H1 (cell line): ENCODE measurements around the gene COPZ2. TPM values are rescaled to one million over a fixed set of nuclear protein-coding genes. Genes with fewer than 3 reads are reported as not detected.

Experiments
- CTCF ChIA-PET: fragments of 300-600 bp; sonication (Branson Sonifier 250); formaldehyde crosslinking; loops from one replicate; lab custom pipeline; 2021; ENCODE audit not compliant: partially characterized antibody; lab: Charles Lee
- POLR2A ChIA-PET: fragments of 300-600 bp; sonication (Branson Sonifier 250); formaldehyde crosslinking; loops from one replicate; lab custom pipeline; 2021; ENCODE audit warnings: inconsistent platforms; ENCODE audit not compliant: partially characterized antibody; lab: Charles Lee
- DNase-seq, 2 experiments: peaks; one replicate each; pipeline versions ENCODE4 v3.0.0 to v3.0.0-alpha.2; 2010 to 2022; ENCODE audit warnings: low spot score in 2 of 2, low read depth in 1 of 2, mixed read lengths in 1 of 2
- FAIRE-seq: peaks from 2 replicates; lab custom pipeline; 2011; peaks lifted over from hg19 to GRCh38; lab: Jason Lieb, UNC
- H2AFZ ChIP-seq: 2 replicates; pipeline ENCODE4 v1.8.1; 2012; ENCODE audit warnings: low read length, inconsistent platforms
- H2AK5ac ChIP-seq: 2 replicates; pipeline ENCODE4 v1.6.1; 2013; ENCODE audit warnings: low read depth, low read length
- H2BK120ac ChIP-seq: replicated peaks from 2 replicates; pipeline ENCODE3; 2013; ENCODE audit warnings: low read depth, low read length, inconsistent platforms
- H2BK12ac ChIP-seq: 2 replicates; pipeline ENCODE4 v1.6.1; 2013; ENCODE audit warnings: low read depth, low read length
- H2BK15ac ChIP-seq: 2 replicates; pipeline ENCODE4 v1.6.1; 2013; ENCODE audit warnings: low read length
- H2BK20ac ChIP-seq: 2 replicates; pipeline ENCODE4 v1.6.1; 2013; ENCODE audit warnings: low read length
- H2BK5ac ChIP-seq: 2 replicates; pipeline ENCODE4 v1.6.1; 2013; ENCODE audit warnings: low read depth, low read length
- H3K14ac ChIP-seq: 2 replicates; pipeline ENCODE4 v1.6.1; 2013; ENCODE audit warnings: inconsistent platforms; ENCODE audit not compliant: insufficient read length
- H3K18ac ChIP-seq: 2 replicates; pipeline ENCODE4 v1.6.1; 2013; ENCODE audit warnings: low read length; ENCODE audit errors: extremely low read depth
- H3K23ac ChIP-seq: 2 replicates; pipeline ENCODE4 v1.6.1; 2013; ENCODE audit warnings: inconsistent platforms; ENCODE audit not compliant: insufficient read length
- H3K23me2 ChIP-seq: 2 replicates; pipeline ENCODE4 v1.6.1; 2013; ENCODE audit warnings: low read depth, low read length
- H3K27ac ChIP-seq: 2 replicates; pipeline ENCODE4 v1.6.1; 2011; ENCODE audit warnings: low read depth, low read length, inconsistent platforms
- H3K27me3 ChIP-seq, 4 experiments: replicated peaks in 1 of 4; 1 replicate in 1 of 4; 2 replicates in 3 of 4; pipeline versions ENCODE4 v1.6.1 to v1.8.1; 2011 to 2013; ENCODE audit warnings: low read length in 3 of 4, mild to moderate bottlenecking in 3 of 4, inconsistent platforms in 2 of 4, mixed read lengths in 2 of 4, moderate library complexity in 1 of 4; ENCODE audit not compliant: control insufficient read depth in 3 of 4, insufficient read depth in 3 of 4; ENCODE audit errors: extremely low read depth in 1 of 4
- H3K36me3 ChIP-seq, 4 experiments: 2 replicates each; pipeline versions ENCODE4 v1.6.1 to v1.8.1; 2011 to 2013; ENCODE audit warnings: mild to moderate bottlenecking in 4 of 4, low read length in 3 of 4, moderate library complexity in 2 of 4, control low read depth in 1 of 4, inconsistent platforms in 1 of 4; ENCODE audit not compliant: insufficient read depth in 4 of 4, control insufficient read depth in 2 of 4
- H3K4ac ChIP-seq: replicated peaks from 2 replicates; pipeline ENCODE3; 2013; ENCODE audit warnings: low read length, low read depth, mixed read lengths, inconsistent platforms; ENCODE audit not compliant: insufficient read length
- H3K4me1 ChIP-seq, 4 experiments: replicated peaks in 1 of 4; 1 replicate in 1 of 4; 2 replicates in 3 of 4; pipeline versions ENCODE4 v1.6.1 to v1.8.1; 2011 to 2013; ENCODE audit warnings: low read length in 3 of 4, inconsistent platforms in 2 of 4, mixed read lengths in 1 of 4; ENCODE audit not compliant: insufficient read depth in 4 of 4, control insufficient read depth in 3 of 4
- H3K4me2 ChIP-seq, 2 experiments: 2 replicates each; pipeline versions ENCODE4 v1.6.1 to v1.8.1; 2011 to 2013; ENCODE audit warnings: low read depth in 2 of 2, low read length in 2 of 2, control low read depth in 1 of 2, inconsistent platforms in 1 of 2, mild to moderate bottlenecking in 1 of 2; ENCODE audit not compliant: insufficient read depth in 1 of 2
- H3K4me3 ChIP-seq, 4 experiments: fragments of 200-600, 300-600 bp in 1 of 4; sonication (generic), shearing (Covaris generic), sonication (Bioruptor Twin) in 1 of 4; 2 replicates each; pipeline versions ENCODE4 v1.5.1 to v1.8.1; 2011 to 2016; ENCODE audit warnings: low read length in 4 of 4, low read depth in 3 of 4, control low read depth in 2 of 4, inconsistent platforms in 2 of 4, mild to moderate bottlenecking in 2 of 4, mixed read lengths in 1 of 4, moderate library complexity in 1 of 4; ENCODE audit not compliant: insufficient read depth in 2 of 4; ENCODE audit errors: extremely low read depth in 1 of 4
- H3K56ac ChIP-seq: replicated peaks from 2 replicates; pipeline ENCODE3; 2013; ENCODE audit warnings: low read depth, mild to moderate bottlenecking, mixed read lengths, low read length, inconsistent platforms; ENCODE audit not compliant: insufficient read length
- H3K79me1 ChIP-seq: 2 replicates; pipeline ENCODE4 v1.6.1; 2013; ENCODE audit warnings: low read depth, low read length, control low read depth
- H3K79me2 ChIP-seq, 2 experiments: 2 replicates each; pipeline versions ENCODE4 v1.6.1 to v1.8.1; 2012 to 2013; ENCODE audit warnings: low read length in 2 of 2, mild to moderate bottlenecking in 2 of 2, inconsistent platforms in 1 of 2; ENCODE audit not compliant: insufficient read depth in 2 of 2, control insufficient read depth in 1 of 2
- H3K9ac ChIP-seq, 4 experiments: replicated peaks in 1 of 4; 1 replicate in 1 of 4; 2 replicates in 3 of 4; pipeline versions ENCODE4 v1.6.1 to v1.8.1; 2011 to 2013; ENCODE audit warnings: low read depth in 3 of 4, low read length in 3 of 4, control low read depth in 2 of 4, mild to moderate bottlenecking in 2 of 4, moderate library complexity in 2 of 4, inconsistent platforms in 1 of 4; ENCODE audit errors: extremely low read depth in 1 of 4
- H3K9me3 ChIP-seq, 2 experiments: 2 replicates each; pipeline versions ENCODE4 v1.6.1 to v1.8.1; 2012 to 2013; ENCODE audit warnings: mild to moderate bottlenecking in 2 of 2, moderate library complexity in 2 of 2, control low read depth in 1 of 2, inconsistent platforms in 1 of 2, low read depth in 1 of 2, low read length in 1 of 2, mixed read lengths in 1 of 2; ENCODE audit not compliant: insufficient read depth in 2 of 2
- H4K20me1 ChIP-seq, 2 experiments: replicated peaks in 1 of 2; 2 replicates each; pipeline versions ENCODE3 to v1.8.1; 2011 to 2013; ENCODE audit warnings: inconsistent platforms in 2 of 2, low read length in 2 of 2, mild to moderate bottlenecking in 1 of 2; ENCODE audit not compliant: insufficient read depth in 2 of 2, control insufficient read depth in 1 of 2
- H4K5ac ChIP-seq: 2 replicates; pipeline ENCODE4 v1.6.1; 2013; ENCODE audit warnings: low read length, low read depth, mixed read lengths, inconsistent platforms; ENCODE audit not compliant: insufficient read length
- H4K8ac ChIP-seq: 2 replicates; pipeline ENCODE4 v1.8.0; 2013; ENCODE audit warnings: mild to moderate bottlenecking, moderate library complexity, low read length, inconsistent platforms; ENCODE audit not compliant: insufficient read depth; ENCODE audit errors: extremely low read depth
- H4K91ac ChIP-seq: replicated peaks from 2 replicates; pipeline ENCODE3; 2013; ENCODE audit warnings: low read length, mixed read lengths, inconsistent platforms; ENCODE audit not compliant: insufficient read length
- ASH2L ChIP-seq: fragments of 200-600, 300-600 bp; sonication (generic); IDR thresholded peaks from one replicate; pipeline ENCODE4 v1.7.1; 2017; ENCODE audit warnings: low read length
- CHD2 ChIP-seq: IDR thresholded peaks from 2 replicates; pipeline ENCODE4 v1.6.1; 2012; ENCODE audit warnings: low read length, improper control_type of control experiment
- CREB1 ChIP-seq: IDR thresholded peaks from 2 replicates; pipeline ENCODE4 v1.6.1; 2012; ENCODE audit warnings: inconsistent platforms
- CTBP2 ChIP-seq: IDR thresholded peaks from 2 replicates; pipeline ENCODE4 v1.7.0; 2011; ENCODE audit warnings: borderline replicate concordance, mild to moderate bottlenecking, moderate library complexity, mixed read lengths, low read length; ENCODE audit not compliant: insufficient read depth, insufficient read length
- EGR1 ChIP-seq: IDR thresholded peaks from 2 replicates; pipeline ENCODE4 v1.6.1; 2011; ENCODE audit warnings: low read depth, low read length, borderline replicate concordance
- HDAC2 ChIP-seq, 2 experiments: fragments of 300-600 bp in 1 of 2; sonication (generic) in 1 of 2; IDR thresholded peaks; 2 replicates each; pipeline ENCODE4 v1.6.1; 2011 to 2012; ENCODE audit warnings: low read depth in 2 of 2, low read length in 2 of 2, mild to moderate bottlenecking in 2 of 2, moderate library complexity in 2 of 2, borderline replicate concordance in 1 of 2, inconsistent platforms in 1 of 2
- KDM1A ChIP-seq: fragments of 200-600, 300-600 bp; sonication (generic); IDR thresholded peaks from 2 replicates; pipeline ENCODE4 v1.7.1; 2016; ENCODE audit warnings: mild to moderate bottlenecking, low read length, borderline replicate concordance
- PHF8 ChIP-seq: fragments of 200-600 bp; sonication (generic); conservative IDR thresholded peaks from 2 replicates; pipeline ENCODE4 v1.7.1; 2012; ENCODE audit warnings: low read depth, mild to moderate bottlenecking, inconsistent platforms, low read length, moderate library complexity
- POLR2AphosphoS5 ChIP-seq: IDR thresholded peaks from 2 replicates; pipeline ENCODE4 v1.6.1; 2011; ENCODE audit warnings: low read depth, low read length
- RBBP5 ChIP-seq: IDR thresholded peaks from 2 replicates; pipeline ENCODE4 v1.7.1; 2012; ENCODE audit warnings: low read depth, mild to moderate bottlenecking, inconsistent platforms, low read length, moderate library complexity, borderline replicate concordance
- SP2 ChIP-seq: IDR thresholded peaks from 2 replicates; pipeline ENCODE4 v1.6.1; 2012; ENCODE audit warnings: mild to moderate bottlenecking, low read length, inconsistent platforms
- SUZ12 ChIP-seq: fragments of 200-600 bp; sonication (generic); IDR thresholded peaks from 2 replicates; pipeline ENCODE4 v1.6.1; 2012; ENCODE audit warnings: mild to moderate bottlenecking, inconsistent platforms, low read length, moderate library complexity, mixed read lengths
- TBP ChIP-seq: IDR thresholded peaks from 2 replicates; pipeline ENCODE4 v1.6.1; 2011; ENCODE audit warnings: low read depth, low read length, improper control_type of control experiment
- YY1 ChIP-seq: IDR thresholded peaks from 2 replicates; pipeline ENCODE4 v1.6.1; 2011; ENCODE audit warnings: low read depth, mild to moderate bottlenecking, low read length
- WGBS, 2 experiments: shearing (Covaris generic) in 1 of 2; methylation state at CpG; one replicate each; pipeline versions ENCODE4 v1.1.6 to v1.1.7; 2013 to 2015; ENCODE audit warnings: low lambda C conversion rate in 2 of 2, mixed read lengths in 2 of 2, inconsistent platforms in 1 of 2, low coverage in 1 of 2, missing lambda C conversion rate in 1 of 2; ENCODE audit not compliant: insufficient replicate concordance in 2 of 2, insufficient coverage in 1 of 2, insufficient read length in 1 of 2; ENCODE audit errors: extremely low coverage in 1 of 2, missing lambda C conversion rate in 1 of 2; 5-methylcytosine and 5-hydroxymethylcytosine counted together
- polyA plus RNA-seq, 7 experiments: library from polyadenylated mRNA; depleted of rRNA in 3 of 7; stranded (reverse) in 5 of 7; unstranded in 2 of 7; fragments of >200 nt in 5 of 7; fragments of 200-250 nt in 2 of 7; gene quantifications; 1 replicate in 5 of 7; 2 replicates in 1 of 7; 4 replicates in 1 of 7; pipeline versions ENCODE4 v1.2.1 to v1.2.3, GENCODE V29; 2011 to 2013; ENCODE audit warnings: missing spikeins in 2 of 7, mixed read lengths in 2 of 7
- total RNA-seq: library from RNA; stranded (reverse); fragmentation: NEBNext Ultra II Directional; extraction: Animal tissue kit (Norgen Biotek cat#: 25700); gene quantifications from 2 replicates; pipeline ENCODE4 v1.2.1, GENCODE V29; 2021

Gene COPZ2
- total and polyA plus RNA-seq, 2 of the 8 experiments (the other 6 are each of a cell fraction or from before 2014, with no cell fraction given), result 0.24 TPM; not detected in 1

GRCh38 chr17:47996201-47996600 is 41.4 kb downstream of the COPZ2 start:
- H3K36me3 ChIP-seq, result no peaks in the 10 kb centered on the region
- FAIRE-seq (no peak), DNase-seq (no peak)
- H3K27me3 ChIP-seq, result no peaks in the 10 kb centered on the region
- no peak overlapping the region for H3K56ac ChIP-seq
- 88% methylated on average over 9 of the region's 9 CpGs; no CpG with 5 or more reads in 1 of the 2 experiments for WGBS, 2 experiments
- H2BK12ac ChIP-seq, result peak overlapping the region; percentile 22; the same call in 1 of the 2 replicates
- peak overlapping the region; percentile 79; the same call in 1 of the 2 replicates for H3K18ac ChIP-seq
- ChIA-PET CTCF (interaction anchor here (0.9 to 27.8 kb wide), 11 partner anchors 8 to 153 kb away, joined by 3 to 493 read pairs (median 7); partner anchors contain the start of genes PNPO and PRR15L), POLR2A (interaction anchor here (0.8 to 3.1 kb wide), 5 partner anchors 10 to 52 kb away, joined by 3 to 12 read pairs (median 8); partner anchors contain the start of gene NFE2L1)
- H2AK5ac ChIP-seq, result no peak overlapping the region
- H4K20me1 ChIP-seq, result no peaks in the 10 kb centered on the region
- no peak overlapping the region for H3K9ac ChIP-seq
- H3K79me2 ChIP-seq, result no peaks in the 10 kb centered on the region
- no peak overlapping the region for H3K4ac ChIP-seq
- H3K9me3 ChIP-seq, result no peaks in the 10 kb centered on the region
- peaks cover 10 to 27% (median 19%) of the 10 kb centered on the region in 4 experiments for H3K4me1 ChIP-seq
- H4K91ac ChIP-seq, result no peak overlapping the region
- H2BK5ac ChIP-seq, result no peak overlapping the region
- no peak overlapping the region for H2AFZ ChIP-seq
- no peak overlapping the region for H3K14ac ChIP-seq
- H3K23me2 ChIP-seq, result no peaks in the 10 kb centered on the region
- H4K5ac ChIP-seq, result no peak overlapping the region
- H3K79me1 ChIP-seq, result no peaks in the 10 kb centered on the region
- no peak overlapping the region; the same call in 1 of the 2 replicates for H2BK20ac ChIP-seq
- H3K23ac ChIP-seq, result no peak overlapping the region
- no peak overlapping the region for H3K27ac ChIP-seq
- H3K4me2 ChIP-seq, result no peak overlapping the region
- no peak overlapping the region for H2BK120ac ChIP-seq
- no peak overlapping the region for H3K4me3 ChIP-seq
- H4K8ac ChIP-seq, result no peak overlapping the region
- H2BK15ac ChIP-seq, result no peak overlapping the region; the same call in 1 of the 2 replicates
- TF ChIP-seq CTBP2 (no peak), PHF8 (no peak), HDAC2 (IDR thresholded peaks at IDR 0.05; ENCODE audit: borderline replicate concordance in 1 of 2, low read depth in 2 of 2, low read length in 2 of 2) (no peak), RBBP5 (no peak), POLR2AphosphoS5 (no peak), CHD2 (no peak), ASH2L (no peak), EGR1 (no peak), TBP (no peak), YY1 (no peak), KDM1A (no peak), CREB1 (no peak), SP2 (no peak), SUZ12 (no peak)
